GM23338 (cell line): ENCODE results near the gene EHF.

Experiments used
- CREB1 ChIP-seq: fragments of 250-450 bp; sonication (Bioruptor Pico); IDR thresholded peaks from 2 replicates; pipeline ENCODE4 v1.5.0; 2020; ENCODE audit warnings: low read depth, mild to moderate bottlenecking, moderate library complexity
- EZH2 ChIP-seq: fragments of 200-600 bp; sonication (generic); IDR thresholded peaks from one replicate; pipeline ENCODE4 v1.8.0; 2017; ENCODE audit warnings: antibody characterized with exemption, mild to moderate bottlenecking, low read depth; ENCODE audit not compliant: unreplicated experiment
- EZH2phosphoT487 ChIP-seq: fragments of 200-600 bp; sonication (generic); IDR thresholded peaks from one replicate; pipeline ENCODE4 v1.8.1; 2018; ENCODE audit warnings: antibody characterized with exemption; ENCODE audit not compliant: unreplicated experiment
- JUNB ChIP-seq: IDR thresholded peaks from one replicate; pipeline ENCODE4 v1.6.1; 2016; ENCODE audit warnings: antibody characterized with exemption; ENCODE audit not compliant: unreplicated experiment
- NANOG ChIP-seq: IDR thresholded peaks from 2 replicates; pipeline ENCODE4 v1.6.1; 2016; ENCODE audit warnings: antibody characterized with exemption, borderline replicate concordance
- POLR2AphosphoS5 ChIP-seq: IDR thresholded peaks from 2 replicates; pipeline ENCODE4 v1.6.1; 2016; ENCODE audit warnings: antibody characterized with exemption, low read depth
- REST ChIP-seq: IDR thresholded peaks from one replicate; pipeline ENCODE4 v1.6.1; 2018; ENCODE audit warnings: antibody characterized with exemption; ENCODE audit not compliant: unreplicated experiment
- ZNF331 ChIP-seq: fragments of 250-450 bp; sonication (Bioruptor Pico); IDR thresholded peaks from 2 replicates; pipeline ENCODE4 v1.5.0; 2020; ENCODE audit warnings: low read depth, mild to moderate bottlenecking, moderate library complexity
- ZNF462 ChIP-seq: fragments of 250-450 bp; sonication (Bioruptor Pico); IDR thresholded peaks from 2 replicates; pipeline ENCODE4 v1.5.0; 2020; ENCODE audit warnings: mild to moderate bottlenecking, moderate library complexity
- TF ChIP-seq, protein P1 (sequence below), 2 experiments: fragments of 200-600 bp in 1 of 2; sonication (generic) in 1 of 2; conservative IDR thresholded peaks; 2 replicates each; pipeline versions ENCODE4 v1.5.1 to v1.6.1; 2016 to 2017; ENCODE audit warnings: antibody characterized with exemption in 2 of 2, low read depth in 2 of 2, mild to moderate bottlenecking in 2 of 2, moderate library complexity in 1 of 2
- TF ChIP-seq, protein P2 (sequence below): IDR thresholded peaks from 2 replicates; pipeline ENCODE4 v1.6.1; 2016; ENCODE audit warnings: antibody characterized with exemption

- TF ChIP-seq EZH2phosphoT487 (no peak), REST (no peak), CREB1 (CRISPR knock-in tag) (no peak), POLR2AphosphoS5 (no peak), EZH2 (no peak), ZNF462 (CRISPR knock-in tag) (no peak), NANOG (no peak), ZNF331 (CRISPR knock-in tag) (no peak), JUNB (no peak)
- TF ChIP-seq, protein P1, sequence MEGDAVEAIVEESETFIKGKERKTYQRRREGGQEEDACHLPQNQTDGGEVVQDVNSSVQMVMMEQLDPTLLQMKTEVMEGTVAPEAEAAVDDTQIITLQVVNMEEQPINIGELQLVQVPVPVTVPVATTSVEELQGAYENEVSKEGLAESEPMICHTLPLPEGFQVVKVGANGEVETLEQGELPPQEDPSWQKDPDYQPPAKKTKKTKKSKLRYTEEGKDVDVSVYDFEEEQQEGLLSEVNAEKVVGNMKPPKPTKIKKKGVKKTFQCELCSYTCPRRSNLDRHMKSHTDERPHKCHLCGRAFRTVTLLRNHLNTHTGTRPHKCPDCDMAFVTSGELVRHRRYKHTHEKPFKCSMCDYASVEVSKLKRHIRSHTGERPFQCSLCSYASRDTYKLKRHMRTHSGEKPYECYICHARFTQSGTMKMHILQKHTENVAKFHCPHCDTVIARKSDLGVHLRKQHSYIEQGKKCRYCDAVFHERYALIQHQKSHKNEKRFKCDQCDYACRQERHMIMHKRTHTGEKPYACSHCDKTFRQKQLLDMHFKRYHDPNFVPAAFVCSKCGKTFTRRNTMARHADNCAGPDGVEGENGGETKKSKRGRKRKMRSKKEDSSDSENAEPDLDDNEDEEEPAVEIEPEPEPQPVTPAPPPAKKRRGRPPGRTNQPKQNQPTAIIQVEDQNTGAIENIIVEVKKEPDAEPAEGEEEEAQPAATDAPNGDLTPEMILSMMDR (conservative IDR thresholded peaks at IDR 0.05; ENCODE audit: low read depth in 2 of 2): no peak
- TF ChIP-seq, protein P2, sequence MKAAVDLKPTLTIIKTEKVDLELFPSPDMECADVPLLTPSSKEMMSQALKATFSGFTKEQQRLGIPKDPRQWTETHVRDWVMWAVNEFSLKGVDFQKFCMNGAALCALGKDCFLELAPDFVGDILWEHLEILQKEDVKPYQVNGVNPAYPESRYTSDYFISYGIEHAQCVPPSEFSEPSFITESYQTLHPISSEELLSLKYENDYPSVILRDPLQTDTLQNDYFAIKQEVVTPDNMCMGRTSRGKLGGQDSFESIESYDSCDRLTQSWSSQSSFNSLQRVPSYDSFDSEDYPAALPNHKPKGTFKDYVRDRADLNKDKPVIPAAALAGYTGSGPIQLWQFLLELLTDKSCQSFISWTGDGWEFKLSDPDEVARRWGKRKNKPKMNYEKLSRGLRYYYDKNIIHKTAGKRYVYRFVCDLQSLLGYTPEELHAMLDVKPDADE: no peak
Measured at GRCh38 chr11:34641456-34641855, 20.6 kb downstream of the EHF start.
